A673 (cell line): ENCODE measurements around the gene KCNJ15. TPM values are rescaled to one million over a fixed set of nuclear protein-coding genes. Genes with fewer than 3 reads are reported as not detected.
A peak's percentile ranks its signal among the peaks of the same experiment; 100 is the strongest.

Experiments
- Bru-seq: library from RNA; stranded (reverse); fragments of 400-500 nt; gene quantifications from one replicate; lab custom pipeline; 2021; lab: Mats Ljungman, UMichigan
- BruChase-seq, 2 experiments: library from RNA; stranded (reverse); fragments of 400-500 nt; gene quantifications; one replicate each; lab custom pipeline; 2021; lab: Mats Ljungman, UMichigan
- BruUV-seq: library from RNA; stranded (reverse); fragments of 400-500 nt; replicated peaks from 2 replicates; lab custom pipeline; 2021; lab: Mats Ljungman, UMichigan
- CTCF ChIA-PET: fragments of 300-600 bp; sonication (Branson Sonifier 250); formaldehyde crosslinking; loops from one replicate; lab custom pipeline; 2022; ENCODE audit warnings: antibody characterized with exemption; lab: Charles Lee
- POLR2A ChIA-PET: fragments of 300-600 bp; sonication (Branson Sonifier 250); formaldehyde crosslinking; loops from one replicate; lab custom pipeline; 2022; ENCODE audit warnings: antibody characterized with exemption; ENCODE audit not compliant: low non-redundant PET; lab: Charles Lee
- DNase-seq: peaks from one replicate; pipeline ENCODE4 v3.0.0-alpha.2; 2015; ENCODE audit warnings: low spot score
- H3K27ac ChIP-seq: fragments of 200-600 bp; sonication (generic); 2 replicates; pipeline ENCODE4 v1.5.1; 2016; ENCODE audit warnings: mixed run types, low read depth, mild to moderate bottlenecking, mixed read lengths, antibody characterized with exemption, low read length; ENCODE audit not compliant: poor library complexity, severe bottlenecking
- H3K27me3 ChIP-seq: fragments of 200-600 bp; sonication (generic); replicated peaks from 2 replicates; pipeline ENCODE4 v1.6.1; 2017; ENCODE audit warnings: mixed run types, low read depth, mild to moderate bottlenecking, mixed read lengths, antibody characterized with exemption, low read length; ENCODE audit not compliant: insufficient read depth, poor library complexity
- H3K36me3 ChIP-seq: fragments of 200-600 bp; sonication (generic); 2 replicates; pipeline ENCODE4 v1.6.1; 2016; ENCODE audit warnings: mixed run types, mild to moderate bottlenecking, mixed read lengths, antibody characterized with exemption, low read length; ENCODE audit not compliant: insufficient read depth, poor library complexity, severe bottlenecking
- H3K4me1 ChIP-seq: fragments of 200-600 bp; sonication (generic); 2 replicates; pipeline ENCODE4 v1.6.1; 2017; ENCODE audit warnings: mixed run types, mild to moderate bottlenecking, mixed read lengths, antibody characterized with exemption, low read length; ENCODE audit not compliant: insufficient read depth, poor library complexity, severe bottlenecking
- H3K4me3 ChIP-seq: fragments of 200-600 bp; sonication (generic); 2 replicates; pipeline ENCODE4 v1.5.1; 2016; ENCODE audit warnings: low read depth, mixed run types, mild to moderate bottlenecking, mixed read lengths, low read length; ENCODE audit not compliant: poor library complexity, severe bottlenecking
- H3K9me3 ChIP-seq: fragments of 200-600 bp; sonication (generic); 2 replicates; pipeline ENCODE4 v1.6.1; 2016; ENCODE audit warnings: mixed run types, low read depth, mild to moderate bottlenecking, mixed read lengths, antibody characterized with exemption, low read length; ENCODE audit not compliant: poor library complexity, severe bottlenecking
- EZH2 ChIP-seq: fragments of 200-600 bp; sonication (generic); IDR thresholded peaks from 2 replicates; pipeline ENCODE4 v1.6.1; 2017; ENCODE audit warnings: borderline replicate concordance, low read depth, mild to moderate bottlenecking, mixed read lengths, antibody characterized with exemption, low read length; ENCODE audit not compliant: poor library complexity, severe bottlenecking
- intact Hi-C: fragments of 100-400 bp; cut with micrococcal nuclease; formaldehyde crosslinking; loops from one replicate; pipeline ENCODE4 v1.10.0; 2022; ENCODE audit not compliant: unreplicated experiment
- long read RNA-seq: library from polyadenylated mRNA; stranded (forward); transcript quantifications from one replicate; pipeline ENCODE4 v2.0.0, GENCODE V29; 2022
- total RNA-seq: library from RNA; stranded (reverse); gene quantifications from 2 replicates; pipeline ENCODE4 v1.2.3, GENCODE V29; 2021
- TF ChIP-seq, protein P1 (sequence below): fragments of 300-800, 200-600 bp; sonication (generic); conservative IDR thresholded peaks from 2 replicates; pipeline ENCODE4 v1.5.1; 2017; ENCODE audit warnings: low read depth, mild to moderate bottlenecking, antibody characterized with exemption, low read length, moderate library complexity, mixed read lengths

The KCNJ15 gene
- total RNA-seq = not detected in 2 replicates
- not detected for Bru-seq, nascent RNA
- BruChase-seq, experiment 1, labeled RNA remaining after a 2-hour chase = percentile 5 among the genes with signal in this experiment
- not detected for BruChase-seq, experiment 2, labeled RNA remaining after a 6-hour chase
- long read RNA-seq = 0 reads

DNA sequence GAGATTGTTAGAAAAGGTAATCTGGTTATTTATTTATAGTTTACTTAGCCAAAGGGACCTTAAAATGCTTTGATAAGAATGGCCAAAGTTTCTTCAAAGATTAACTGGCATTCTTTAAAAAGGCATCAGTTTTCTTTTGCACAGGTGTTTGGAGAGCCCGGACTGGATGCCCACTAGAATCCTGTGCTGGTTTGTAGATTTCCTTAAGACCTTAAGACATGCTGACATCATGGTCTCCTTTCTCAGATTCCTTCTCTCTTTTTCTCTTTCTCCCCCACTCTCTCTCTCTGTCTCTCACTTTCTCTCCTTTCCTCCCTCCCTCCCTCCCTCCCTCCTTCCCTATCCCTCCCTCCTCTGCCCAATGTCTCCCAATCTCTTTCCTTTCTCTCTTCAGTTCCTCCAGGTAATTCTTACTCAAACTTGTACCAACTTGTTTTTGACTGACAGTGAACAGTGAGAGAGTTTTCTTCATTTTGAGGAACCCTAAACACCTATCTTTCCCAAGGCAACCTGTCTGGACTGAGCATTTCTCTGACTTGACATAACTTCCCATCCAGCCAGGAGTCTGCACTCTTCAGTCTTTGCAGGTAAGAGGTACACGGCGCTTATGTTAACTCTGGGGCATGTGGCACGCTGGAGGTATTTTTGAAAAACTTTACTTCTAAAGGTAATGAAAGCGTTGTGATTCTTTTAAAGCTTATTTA, at the start of gene KCNJ15:
TSS of gene KCNJ15 (plus strand) at position 393 of the 704 bp plus-strand sequence. CDS start 42,271 bp downstream, outside the sequence.
- Histone ChIP-seq H3K4me1 (no peaks in the 10 kb centered on the region), H3K27ac (no peak within 1 kb of the TSS), H3K36me3 (no peaks in the 10 kb centered on the region), H3K9me3 (no peaks in the 10 kb centered on the region), H3K4me3 (no peak within 1 kb of the TSS), H3K27me3 (peaks cover 34% of the 10 kb centered on the region)
- CTCF ChIA-PET = no interaction called here
- TF ChIP-seq, protein P1, sequence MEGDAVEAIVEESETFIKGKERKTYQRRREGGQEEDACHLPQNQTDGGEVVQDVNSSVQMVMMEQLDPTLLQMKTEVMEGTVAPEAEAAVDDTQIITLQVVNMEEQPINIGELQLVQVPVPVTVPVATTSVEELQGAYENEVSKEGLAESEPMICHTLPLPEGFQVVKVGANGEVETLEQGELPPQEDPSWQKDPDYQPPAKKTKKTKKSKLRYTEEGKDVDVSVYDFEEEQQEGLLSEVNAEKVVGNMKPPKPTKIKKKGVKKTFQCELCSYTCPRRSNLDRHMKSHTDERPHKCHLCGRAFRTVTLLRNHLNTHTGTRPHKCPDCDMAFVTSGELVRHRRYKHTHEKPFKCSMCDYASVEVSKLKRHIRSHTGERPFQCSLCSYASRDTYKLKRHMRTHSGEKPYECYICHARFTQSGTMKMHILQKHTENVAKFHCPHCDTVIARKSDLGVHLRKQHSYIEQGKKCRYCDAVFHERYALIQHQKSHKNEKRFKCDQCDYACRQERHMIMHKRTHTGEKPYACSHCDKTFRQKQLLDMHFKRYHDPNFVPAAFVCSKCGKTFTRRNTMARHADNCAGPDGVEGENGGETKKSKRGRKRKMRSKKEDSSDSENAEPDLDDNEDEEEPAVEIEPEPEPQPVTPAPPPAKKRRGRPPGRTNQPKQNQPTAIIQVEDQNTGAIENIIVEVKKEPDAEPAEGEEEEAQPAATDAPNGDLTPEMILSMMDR = no peak
- no peak for TF ChIP-seq EZH2
- intact Hi-C loops = no loop called here
- DNase-seq = no peak
- no TSS peak for BruUV-seq
- POLR2A ChIA-PET = no interaction called here

GRCh38 chr21:38208118-38208517, 48.7 kb upstream of the KCNJ15 start:
- Histone ChIP-seq H3K36me3 (no peaks in the 10 kb centered on the region), H3K27ac (no peak overlapping the region), H3K4me3 (no peak overlapping the region), H3K9me3 (no peaks in the 10 kb centered on the region), H3K27me3 (peaks cover 22% of the 10 kb centered on the region), H3K4me1 (no peaks in the 10 kb centered on the region)
- intact Hi-C loops = no loop called here
- no TSS peak for BruUV-seq
- CTCF ChIA-PET = no interaction called here
- no peak for DNase-seq
- no peak for TF ChIP-seq EZH2
- TF ChIP-seq, protein P1 = no peak
- POLR2A ChIA-PET = no interaction called here

DNA sequence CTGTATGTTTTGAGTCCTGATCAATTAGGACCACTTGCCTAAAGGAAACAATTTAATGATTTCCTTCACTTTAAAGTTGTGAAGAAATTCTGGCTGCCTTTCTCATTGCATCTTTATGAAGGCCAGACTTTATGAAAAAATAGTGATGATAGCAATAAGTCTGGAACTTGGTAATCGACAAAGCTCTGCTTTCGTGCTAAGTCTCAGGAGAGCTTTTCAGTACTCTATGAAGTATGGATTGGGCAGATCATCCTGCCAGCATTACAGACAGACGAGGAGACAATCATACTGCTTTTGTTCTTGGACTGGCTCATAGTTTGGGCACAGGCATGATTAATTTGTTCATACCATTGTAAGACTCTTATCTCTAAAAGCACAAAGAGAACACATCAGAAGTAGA, 45.5 kb upstream of the KCNJ15 start:
- no peak for DNase-seq
- Histone ChIP-seq H3K4me1 (no peaks in the 10 kb centered on the region), H3K4me3 (no peak overlapping the region), H3K36me3 (no peaks in the 10 kb centered on the region), H3K27ac (no peak overlapping the region), H3K27me3 (peaks cover 31% of the 10 kb centered on the region), H3K9me3 (no peaks in the 10 kb centered on the region)
- ChIA-PET POLR2A (no interaction called here), CTCF (no interaction called here)
- BruUV-seq = no TSS peak
- intact Hi-C loops = no loop called here
- TF ChIP-seq, protein P1 = no peak
- no peak for TF ChIP-seq EZH2
